Cardiac muscle cell (in vitro differentiated cells and primary cell): ENCODE data around the gene MBNL1. TPM values are rescaled to one million over a fixed set of nuclear protein-coding genes. Genes with fewer than 3 reads are reported as not detected.

Source experiments
- DNase-seq, 2 donors: peaks; one replicate each; pipeline versions ENCODE4 v3.0.0 to v3.0.0-alpha.2; 2010 to 2017; ENCODE audit warnings: low read depth in 1 of 2, low spot score in 1 of 2
- H3K27ac ChIP-seq: fragments of 200-600 bp; sonication (generic); 2 replicates; pipeline ENCODE4 v1.5.1; 2016
- H3K27me3 ChIP-seq: fragments of 200-600 bp; sonication (generic); 2 replicates; pipeline ENCODE4 v1.6.0; 2016; ENCODE audit warnings: control low read depth
- H3K36me3 ChIP-seq: fragments of 200-600 bp; sonication (generic); 2 replicates; pipeline ENCODE4 v1.5.1; 2016; ENCODE audit warnings: control low read depth
- H3K4me1 ChIP-seq: fragments of 200-600 bp; sonication (generic); 2 replicates; pipeline ENCODE4 v1.8.1; 2017; ENCODE audit warnings: low read depth, mild to moderate bottlenecking, mixed run types
- H3K4me3 ChIP-seq: fragments of 200-600 bp; sonication (generic); 2 replicates; pipeline ENCODE4 v1.5.1; 2016; ENCODE audit warnings: mild to moderate bottlenecking
- H3K9me3 ChIP-seq: fragments of 200-600 bp; sonication (generic); 2 replicates; pipeline ENCODE4 v1.5.1; 2017; ENCODE audit warnings: low read depth, mild to moderate bottlenecking, control low read depth
- CTCF ChIP-seq: IDR thresholded peaks from 2 replicates; pipeline ENCODE4 v1.5.1; 2012; ENCODE audit warnings: low read depth, mild to moderate bottlenecking, low read length
- polyA plus RNA-seq: library from polyadenylated mRNA; unstranded; fragments of >200 nt; fragmentation: Nextera tagmentation; extraction: Ambion mirVana; gene quantifications from 2 replicates; pipeline ENCODE4 v1.2.1, GENCODE V29; 2016
- total RNA-seq: library from RNA; depleted of rRNA; stranded (reverse); fragments of >200 nt; gene quantifications from 2 replicates; pipeline ENCODE4 v1.2.3, GENCODE V29; 2016

The MBNL1 gene
- total and polyA plus RNA-seq, 2 experiments from 2014 or later, result 18.1 to 75.1 TPM

GRCh38 chr3:152488449-152488848 lies 219.7 kb downstream of the MBNL1 start:
- TF ChIP-seq CTCF, result no peak
- no peak overlapping the region for H3K4me3 ChIP-seq
- H3K4me1 ChIP-seq, result no peaks in the 10 kb centered on the region
- H3K27me3 ChIP-seq, result no peaks in the 10 kb centered on the region
- no peaks in the 10 kb centered on the region for H3K9me3 ChIP-seq
- H3K36me3 ChIP-seq, result no peaks in the 10 kb centered on the region
- no peak for DNase-seq
- H3K27ac ChIP-seq, result no peak overlapping the region

DNA sequence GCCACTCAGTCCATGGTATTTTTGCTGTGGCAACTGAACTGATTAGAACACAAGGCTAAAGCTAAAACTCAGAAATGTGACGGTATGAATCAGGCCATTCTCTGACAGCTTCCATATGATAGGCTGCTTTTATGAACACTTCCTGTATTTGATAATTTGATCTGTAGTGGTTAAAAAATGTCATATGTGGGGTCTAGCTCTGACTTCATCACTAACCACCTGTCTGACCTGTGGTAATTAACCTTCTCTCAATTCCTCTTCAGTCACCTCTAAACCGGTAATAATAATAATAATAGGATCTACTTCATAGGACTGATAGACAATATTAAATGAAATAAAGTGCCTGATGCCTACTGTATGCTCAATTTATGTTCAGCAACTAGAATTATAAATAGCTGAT lies 223.2 kb downstream of the MBNL1 start:
- no peaks in the 10 kb centered on the region for H3K36me3 ChIP-seq

GRCh38 chr3:152496286-152496685 lies 227.6 kb downstream of the MBNL1 start:
- DNase-seq, result peak in 1 of 2 donors; percentile 16
- Histone ChIP-seq H3K27ac (no peak overlapping the region), H3K4me1 (no peaks in the 10 kb centered on the region), H3K9me3 (no peaks in the 10 kb centered on the region), H3K27me3 (no peaks in the 10 kb centered on the region), H3K4me3 (no peak overlapping the region), H3K36me3 (no peaks in the 10 kb centered on the region)
- TF ChIP-seq CTCF, result no peak

More for the DNA sequence above, 223.2 kb downstream of the MBNL1 start:
- Histone ChIP-seq H3K27ac (no peak overlapping the region), H3K4me3 (no peak overlapping the region), H3K4me1 (no peaks in the 10 kb centered on the region), H3K9me3 (no peaks in the 10 kb centered on the region), H3K27me3 (no peaks in the 10 kb centered on the region)
- no peak for TF ChIP-seq CTCF
- DNase-seq, result no peak

- Histone ChIP-seq H3K36me3 (no peaks in the 10 kb centered on the region), H3K9me3 (no peaks in the 10 kb centered on the region), H3K4me3 (no peak overlapping the region), H3K27ac (no peak overlapping the region), H3K4me1 (no peaks in the 10 kb centered on the region), H3K27me3 (no peaks in the 10 kb centered on the region)
- no peak for TF ChIP-seq CTCF
- peak in 1 of 2 donors; percentile 7 for DNase-seq
Measured at GRCh38 chr3:152496716-152497115, 228.0 kb downstream of the MBNL1 start.

GRCh38 chr3:152497457-152497856 lies 228.7 kb downstream of the MBNL1 start:
- no peaks in the 10 kb centered on the region for H3K9me3 ChIP-seq
- no peaks in the 10 kb centered on the region for H3K27me3 ChIP-seq
- no peaks in the 10 kb centered on the region for H3K4me1 ChIP-seq
- peak in 1 of 2 donors; percentile 87 for DNase-seq
- H3K36me3 ChIP-seq, result no peaks in the 10 kb centered on the region
- TF ChIP-seq CTCF, result no peak
- no peak overlapping the region for H3K4me3 ChIP-seq
- no peak overlapping the region for H3K27ac ChIP-seq

- Histone ChIP-seq H3K4me1 (no peaks in the 10 kb centered on the region), H3K4me3 (no peak overlapping the region), H3K27ac (no peak overlapping the region), H3K36me3 (no peaks in the 10 kb centered on the region), H3K27me3 (no peaks in the 10 kb centered on the region), H3K9me3 (no peaks in the 10 kb centered on the region)
- TF ChIP-seq CTCF, result no peak
- DNase-seq, result no peak
Measured at GRCh38 chr3:152497890-152498289, 229.2 kb downstream of the MBNL1 start.
